ENCODE data around the gene XIAP.
"Not testable (repeated sequence)": the region's sequence is repeated elsewhere in the genome, so short reads cannot be mapped to it uniquely, and the experiment has no call there.

XIAP gene

GRCh38 chrX:123876177-123876576, 16.3 kb downstream of the XIAP start:
- TF ChIP-seq CTCF (IDR thresholded peaks at IDR 0.05; ENCODE audit: low read depth, low read length) = no peak
- DNase-seq (ENCODE audit: extremely low read depth, low read depth) = no peak

GRCh38 chrX:123876844-123877243, 17.0 kb downstream of the XIAP start:
- no peak for TF ChIP-seq CTCF (IDR thresholded peaks at IDR 0.05; ENCODE audit: low read depth, low read length)
- DNase-seq (ENCODE audit: extremely low read depth, low read depth) = no peak

- no peak for TF ChIP-seq CTCF (IDR thresholded peaks at IDR 0.05; ENCODE audit: low read depth, low read length)
- DNase-seq (ENCODE audit: extremely low read depth, low read depth) = no peak
These were observed 18.4 kb downstream of the XIAP start for GRCh38 chrX:123878252-123878721.

- DNase-seq (ENCODE audit: extremely low read depth, low read depth) = no peak
- no peak for TF ChIP-seq CTCF (IDR thresholded peaks at IDR 0.05; ENCODE audit: low read depth, low read length)
These were observed 21.5 kb downstream of the XIAP start for GRCh38 chrX:123881330-123881729.

GRCh38 chrX:123882391-123882790, 22.5 kb downstream of the XIAP start:
- TF ChIP-seq CTCF (IDR thresholded peaks at IDR 0.05; ENCODE audit: low read depth, low read length) = no peak
- DNase-seq (ENCODE audit: extremely low read depth, low read depth) = no peak

GRCh38 chrX:123884809-123885408, 25.1 kb downstream of the XIAP start:
- TF ChIP-seq CTCF (IDR thresholded peaks at IDR 0.05; ENCODE audit: low read depth, low read length) = peak; percentile 53
- DNase-seq (ENCODE audit: extremely low read depth, low read depth) = no peak

GRCh38 chrX:123899701-123900100, 39.8 kb downstream of the XIAP start:
- no peak for TF ChIP-seq CTCF (IDR thresholded peaks at IDR 0.05; ENCODE audit: low read depth, low read length)
- DNase-seq (ENCODE audit: extremely low read depth, low read depth) = no peak

- DNase-seq (ENCODE audit: extremely low read depth, low read depth) = not testable (repeated sequence)
These were observed 43.4 kb downstream of the XIAP start for GRCh38 chrX:123903261-123903660.

Data from AG09319 (cell line).